ENCODE measurements around the gene LRBA. TPM values are rescaled to one million over a fixed set of nuclear protein-coding genes. Genes with fewer than 3 reads are reported as not detected.
"Not testable (repeated sequence)": the region's sequence is repeated elsewhere in the genome, so short reads cannot be mapped to it uniquely, and the experiment has no call there.

The LRBA gene, protein sequence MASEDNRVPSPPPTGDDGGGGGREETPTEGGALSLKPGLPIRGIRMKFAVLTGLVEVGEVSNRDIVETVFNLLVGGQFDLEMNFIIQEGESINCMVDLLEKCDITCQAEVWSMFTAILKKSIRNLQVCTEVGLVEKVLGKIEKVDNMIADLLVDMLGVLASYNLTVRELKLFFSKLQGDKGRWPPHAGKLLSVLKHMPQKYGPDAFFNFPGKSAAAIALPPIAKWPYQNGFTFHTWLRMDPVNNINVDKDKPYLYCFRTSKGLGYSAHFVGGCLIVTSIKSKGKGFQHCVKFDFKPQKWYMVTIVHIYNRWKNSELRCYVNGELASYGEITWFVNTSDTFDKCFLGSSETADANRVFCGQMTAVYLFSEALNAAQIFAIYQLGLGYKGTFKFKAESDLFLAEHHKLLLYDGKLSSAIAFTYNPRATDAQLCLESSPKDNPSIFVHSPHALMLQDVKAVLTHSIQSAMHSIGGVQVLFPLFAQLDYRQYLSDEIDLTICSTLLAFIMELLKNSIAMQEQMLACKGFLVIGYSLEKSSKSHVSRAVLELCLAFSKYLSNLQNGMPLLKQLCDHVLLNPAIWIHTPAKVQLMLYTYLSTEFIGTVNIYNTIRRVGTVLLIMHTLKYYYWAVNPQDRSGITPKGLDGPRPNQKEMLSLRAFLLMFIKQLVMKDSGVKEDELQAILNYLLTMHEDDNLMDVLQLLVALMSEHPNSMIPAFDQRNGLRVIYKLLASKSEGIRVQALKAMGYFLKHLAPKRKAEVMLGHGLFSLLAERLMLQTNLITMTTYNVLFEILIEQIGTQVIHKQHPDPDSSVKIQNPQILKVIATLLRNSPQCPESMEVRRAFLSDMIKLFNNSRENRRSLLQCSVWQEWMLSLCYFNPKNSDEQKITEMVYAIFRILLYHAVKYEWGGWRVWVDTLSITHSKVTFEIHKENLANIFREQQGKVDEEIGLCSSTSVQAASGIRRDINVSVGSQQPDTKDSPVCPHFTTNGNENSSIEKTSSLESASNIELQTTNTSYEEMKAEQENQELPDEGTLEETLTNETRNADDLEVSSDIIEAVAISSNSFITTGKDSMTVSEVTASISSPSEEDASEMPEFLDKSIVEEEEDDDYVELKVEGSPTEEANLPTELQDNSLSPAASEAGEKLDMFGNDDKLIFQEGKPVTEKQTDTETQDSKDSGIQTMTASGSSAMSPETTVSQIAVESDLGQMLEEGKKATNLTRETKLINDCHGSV (N-terminal part only)
- total RNA-seq (2021; fragmentation: NEBNext Ultra II Directional; extraction: Animal tissue kit (Norgen Biotek cat#: 25700)): 10 to 100 TPM; 13.6 to 17.6 (median 15.0) TPM
- long read RNA-seq, partial matches to known transcripts: 2 of 5 reads
- long read RNA-seq, other reads (novel, unspliced or antisense): 3 of 5 reads

DNA sequence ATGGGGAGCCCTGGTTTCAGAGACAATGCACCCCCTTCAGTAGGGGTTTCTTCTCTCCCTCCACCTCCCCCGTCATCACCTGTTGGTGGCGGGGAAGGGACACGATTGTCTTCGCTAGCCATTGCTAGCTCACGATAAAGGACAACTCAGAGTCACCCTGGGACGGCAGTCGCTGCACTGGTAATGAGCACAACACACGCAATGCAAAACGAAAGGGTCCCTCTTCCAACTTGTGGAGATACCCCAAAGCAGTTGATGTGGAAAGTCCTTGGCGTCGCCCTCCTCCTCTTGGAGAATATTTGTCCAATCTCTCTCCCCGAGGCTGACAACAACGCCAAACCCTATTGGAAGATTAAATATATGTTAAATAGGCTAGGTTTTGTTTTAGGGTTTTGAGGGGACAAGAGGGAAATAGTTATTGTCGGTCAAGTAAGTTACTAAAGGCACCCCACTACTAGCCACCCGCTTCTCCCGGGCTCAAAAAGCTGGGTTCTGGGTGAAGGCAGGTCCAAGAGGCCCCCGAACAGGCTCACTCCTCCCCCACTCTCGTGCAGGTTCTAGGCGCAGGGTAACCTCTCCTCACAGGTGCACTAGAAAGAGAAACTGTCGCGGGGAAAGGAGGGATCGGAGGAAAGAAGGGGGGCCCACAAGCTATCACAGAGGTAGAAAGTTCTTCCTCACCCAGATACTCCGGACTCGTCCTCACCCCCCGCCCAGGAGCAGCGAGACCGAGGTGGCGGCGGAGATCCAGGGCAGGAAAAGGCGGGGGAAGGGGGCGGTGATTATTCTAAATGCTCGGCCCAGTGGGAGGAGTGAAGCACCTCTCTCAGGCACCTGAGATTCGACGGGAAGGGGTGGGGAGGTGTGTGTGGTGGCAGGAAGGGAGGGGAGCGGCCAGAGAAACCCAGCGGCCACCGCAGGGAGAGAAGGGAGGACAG is at the start of gene LRBA:
TSS of gene LRBA (minus strand) at position 764 of the 938 bp plus-strand sequence. CDS start at position 122, 642 bp downstream.
- DNase-seq: peak; percentile 28
- Mint-ChIP-seq H3K4me3 (peak within 1 kb of the TSS; percentile 99), H3K27me3 (ENCODE audit: insufficient read depth) (peaks cover 1% of the 10 kb centered on the region; the same call in 1 of the 2 replicates), H3K9me3 (no peaks in the 10 kb centered on the region), H3K4me1 (ENCODE audit: low read depth) (peaks cover 26% of the 10 kb centered on the region), H3K36me3 (ENCODE audit: low read depth) (no peaks in the 10 kb centered on the region), H3K27ac (peak within 1 kb of the TSS; percentile 81)
- TF ChIP-seq, protein P1, sequence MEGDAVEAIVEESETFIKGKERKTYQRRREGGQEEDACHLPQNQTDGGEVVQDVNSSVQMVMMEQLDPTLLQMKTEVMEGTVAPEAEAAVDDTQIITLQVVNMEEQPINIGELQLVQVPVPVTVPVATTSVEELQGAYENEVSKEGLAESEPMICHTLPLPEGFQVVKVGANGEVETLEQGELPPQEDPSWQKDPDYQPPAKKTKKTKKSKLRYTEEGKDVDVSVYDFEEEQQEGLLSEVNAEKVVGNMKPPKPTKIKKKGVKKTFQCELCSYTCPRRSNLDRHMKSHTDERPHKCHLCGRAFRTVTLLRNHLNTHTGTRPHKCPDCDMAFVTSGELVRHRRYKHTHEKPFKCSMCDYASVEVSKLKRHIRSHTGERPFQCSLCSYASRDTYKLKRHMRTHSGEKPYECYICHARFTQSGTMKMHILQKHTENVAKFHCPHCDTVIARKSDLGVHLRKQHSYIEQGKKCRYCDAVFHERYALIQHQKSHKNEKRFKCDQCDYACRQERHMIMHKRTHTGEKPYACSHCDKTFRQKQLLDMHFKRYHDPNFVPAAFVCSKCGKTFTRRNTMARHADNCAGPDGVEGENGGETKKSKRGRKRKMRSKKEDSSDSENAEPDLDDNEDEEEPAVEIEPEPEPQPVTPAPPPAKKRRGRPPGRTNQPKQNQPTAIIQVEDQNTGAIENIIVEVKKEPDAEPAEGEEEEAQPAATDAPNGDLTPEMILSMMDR (IDR thresholded peaks at IDR 0.05): peak; percentile 6; the same call in 1 of the 2 replicates

DNA sequence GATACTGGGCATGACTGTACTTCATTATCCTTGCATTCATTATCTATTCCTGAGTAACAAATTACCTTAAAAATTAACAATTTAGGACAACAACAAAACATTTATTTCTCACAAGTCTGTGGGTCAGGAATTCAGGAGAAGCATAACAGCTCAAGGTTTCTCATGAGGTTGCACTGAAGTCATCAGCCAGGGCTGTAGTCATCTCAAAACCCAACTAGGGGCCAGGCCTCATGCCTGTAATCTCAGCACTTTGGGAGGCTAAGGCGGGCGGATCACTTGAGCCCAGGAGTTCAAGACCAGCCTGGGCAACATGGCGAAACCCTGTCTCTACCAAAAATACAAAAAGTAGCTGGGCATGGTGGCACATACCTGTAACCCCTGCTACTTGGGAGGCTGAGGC is 48.1 kb upstream of the LRBA start:
- H3K4me1 Mint-ChIP-seq (ENCODE audit: low read depth); H3K4me3 Mint-ChIP-seq; DNase-seq; H3K27ac Mint-ChIP-seq; H3K27me3 Mint-ChIP-seq (ENCODE audit: insufficient read depth); H3K9me3 Mint-ChIP-seq; H3K36me3 Mint-ChIP-seq (ENCODE audit: low read depth): not testable (repeated sequence)

DNA sequence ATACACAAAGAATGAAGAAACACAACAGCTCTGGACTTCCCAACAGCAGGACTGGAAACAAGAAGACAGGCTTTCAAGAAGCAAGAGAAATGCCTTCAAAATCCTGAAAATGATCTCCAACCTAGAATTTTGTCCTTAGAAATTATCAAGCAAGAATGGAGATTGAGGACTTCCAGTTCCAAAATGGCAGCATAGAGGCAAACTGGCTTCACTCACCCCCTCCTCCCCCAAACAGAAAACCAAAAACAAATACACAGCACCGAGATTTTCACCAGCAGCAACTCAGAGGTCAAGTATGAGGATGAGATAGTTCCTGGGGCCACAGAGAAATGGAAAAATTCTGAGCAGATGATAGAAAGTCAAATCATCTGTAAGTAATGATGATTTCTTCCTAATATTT is 40.5 kb upstream of the LRBA start:
- Mint-ChIP-seq H3K9me3 (no peaks in the 10 kb centered on the region), H3K36me3 (ENCODE audit: low read depth) (no peaks in the 10 kb centered on the region), H3K27me3 (ENCODE audit: insufficient read depth) (peaks cover 2% of the 10 kb centered on the region), H3K4me1 (ENCODE audit: low read depth) (no peaks in the 10 kb centered on the region), H3K27ac (no peak overlapping the region), H3K4me3 (no peak overlapping the region)
- TF ChIP-seq, protein P1 (IDR thresholded peaks at IDR 0.05): no peak
- DNase-seq: no peak

DNA sequence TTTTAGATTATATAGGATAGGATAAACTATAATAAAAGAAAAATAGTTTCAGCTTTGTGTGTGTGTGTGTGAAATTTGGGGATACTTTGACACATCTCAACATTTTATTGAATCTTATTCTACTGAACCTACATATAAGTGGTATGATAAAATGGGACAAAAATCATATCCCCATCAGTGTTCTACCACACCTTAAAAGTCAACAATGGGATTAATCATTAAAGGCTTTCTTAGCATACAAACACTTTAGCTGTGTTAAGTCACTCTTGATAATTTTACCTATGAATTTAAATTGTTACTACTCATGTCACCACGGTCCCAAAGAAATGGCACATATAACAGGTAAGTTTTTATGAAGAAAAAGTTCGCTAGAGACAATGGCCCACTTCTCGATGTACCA is 37.7 kb upstream of the LRBA start:
- Mint-ChIP-seq H3K9me3 (no peaks in the 10 kb centered on the region), H3K4me1 (ENCODE audit: low read depth) (no peaks in the 10 kb centered on the region), H3K27ac (no peak overlapping the region), H3K27me3 (ENCODE audit: insufficient read depth) (no peaks in the 10 kb centered on the region; the same call in none of the 2 replicates), H3K4me3 (no peak overlapping the region), H3K36me3 (ENCODE audit: low read depth) (no peaks in the 10 kb centered on the region)
- TF ChIP-seq, protein P1 (IDR thresholded peaks at IDR 0.05): no peak
- DNase-seq: no peak

DNA sequence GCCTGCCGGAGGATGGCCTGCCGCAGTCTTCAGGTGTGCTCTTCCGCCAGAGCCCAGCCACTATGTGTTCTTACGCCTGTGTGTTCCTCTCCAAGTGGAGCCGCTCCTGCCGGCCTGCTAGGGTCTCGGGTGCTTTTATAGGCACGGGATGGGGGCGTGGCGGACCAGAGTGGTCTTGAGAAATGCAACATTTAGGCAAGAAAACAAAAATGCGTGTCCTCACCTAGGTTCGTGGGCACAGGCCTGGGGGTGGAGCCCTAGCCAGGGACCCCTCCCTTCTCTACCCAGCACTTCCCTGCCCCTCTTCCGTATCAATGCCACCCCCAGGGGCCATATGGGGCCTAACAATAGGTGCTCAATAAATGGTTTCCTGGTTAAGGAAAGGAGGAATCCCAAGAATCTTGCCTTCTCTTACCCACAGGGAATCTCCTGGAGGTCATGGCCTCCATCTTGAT is 34.4 kb upstream of the LRBA start:
- Mint-ChIP-seq H3K4me1 (ENCODE audit: low read depth) (no peaks in the 10 kb centered on the region), H3K9me3 (no peaks in the 10 kb centered on the region), H3K27me3 (ENCODE audit: insufficient read depth) (no peaks in the 10 kb centered on the region; the same call in none of the 2 replicates), H3K4me3 (no peak overlapping the region), H3K36me3 (ENCODE audit: low read depth) (no peaks in the 10 kb centered on the region), H3K27ac (no peak overlapping the region)
- TF ChIP-seq, protein P1 (IDR thresholded peaks at IDR 0.05): no peak
- no peak for DNase-seq

Data from HFFc6 (cell line).